ENCODE measurements around the gene SH3RF2. TPM values are rescaled to one million over a fixed set of nuclear protein-coding genes. Genes with fewer than 3 reads are reported as not detected.

The SH3RF2 gene
- total and polyA plus RNA-seq, 9 donors, result 0.30 to 6.5 (median 0.81) TPM

GRCh38 chr5:145939540-145940065, 3.2 kb downstream of the SH3RF2 start:
- H3K27me3 ChIP-seq, result no peaks in the 10 kb centered on the region
- H3K4me1 ChIP-seq (ENCODE audit: insufficient read depth), result peaks cover 2% of the 10 kb centered on the region
- no peak overlapping the region for H3K4me3 ChIP-seq
- intact Hi-C loops (cut with DNase I), result no loop called here
- 70 to 80% (median 79%) methylated on average over 4 of the region's 4 CpGs for WGBS, 3 donors
- H3K27ac ChIP-seq, result no peak overlapping the region
- H3K36me3 ChIP-seq, result no peaks in the 10 kb centered on the region
- H3K9me3 ChIP-seq, result no peaks in the 10 kb centered on the region
- TF ChIP-seq, protein P1, sequence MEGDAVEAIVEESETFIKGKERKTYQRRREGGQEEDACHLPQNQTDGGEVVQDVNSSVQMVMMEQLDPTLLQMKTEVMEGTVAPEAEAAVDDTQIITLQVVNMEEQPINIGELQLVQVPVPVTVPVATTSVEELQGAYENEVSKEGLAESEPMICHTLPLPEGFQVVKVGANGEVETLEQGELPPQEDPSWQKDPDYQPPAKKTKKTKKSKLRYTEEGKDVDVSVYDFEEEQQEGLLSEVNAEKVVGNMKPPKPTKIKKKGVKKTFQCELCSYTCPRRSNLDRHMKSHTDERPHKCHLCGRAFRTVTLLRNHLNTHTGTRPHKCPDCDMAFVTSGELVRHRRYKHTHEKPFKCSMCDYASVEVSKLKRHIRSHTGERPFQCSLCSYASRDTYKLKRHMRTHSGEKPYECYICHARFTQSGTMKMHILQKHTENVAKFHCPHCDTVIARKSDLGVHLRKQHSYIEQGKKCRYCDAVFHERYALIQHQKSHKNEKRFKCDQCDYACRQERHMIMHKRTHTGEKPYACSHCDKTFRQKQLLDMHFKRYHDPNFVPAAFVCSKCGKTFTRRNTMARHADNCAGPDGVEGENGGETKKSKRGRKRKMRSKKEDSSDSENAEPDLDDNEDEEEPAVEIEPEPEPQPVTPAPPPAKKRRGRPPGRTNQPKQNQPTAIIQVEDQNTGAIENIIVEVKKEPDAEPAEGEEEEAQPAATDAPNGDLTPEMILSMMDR (IDR thresholded peaks at IDR 0.05), result no peak
- TF ChIP-seq POLR2A (IDR thresholded peaks at IDR 0.05), result no peak
- no peak for TF ChIP-seq EP300 (IDR thresholded peaks at IDR 0.05)
- no peak for DNase-seq

DNA sequence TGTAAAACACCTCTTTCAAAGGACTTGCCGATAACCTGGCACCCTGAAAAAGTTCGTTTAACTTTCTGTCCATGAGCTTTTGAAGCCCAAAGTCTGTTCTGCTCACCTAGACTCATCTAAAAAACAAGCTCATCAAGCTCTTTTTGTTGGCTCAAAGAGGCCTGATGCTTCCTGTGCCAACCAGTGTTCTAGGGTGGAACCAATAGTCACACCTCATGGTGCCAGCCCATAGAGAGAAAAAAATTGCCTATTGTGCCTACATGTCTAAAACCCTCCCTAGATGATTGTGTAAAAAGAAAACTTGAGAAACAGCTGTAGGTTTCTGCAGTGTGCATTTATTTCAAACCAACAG, 4.7 kb downstream of the SH3RF2 start:
- Histone ChIP-seq H3K4me3 (no peak overlapping the region), H3K27me3 (no peaks in the 10 kb centered on the region), H3K36me3 (no peaks in the 10 kb centered on the region), H3K9me3 (no peaks in the 10 kb centered on the region), H3K4me1 (ENCODE audit: insufficient read depth) (peaks cover 2% of the 10 kb centered on the region), H3K27ac (no peak overlapping the region)
- WGBS, 3 donors, result 87 to 97% (median 93%) methylated on average over 2 of the region's 2 CpGs
- intact Hi-C loops (cut with DNase I), result no loop called here
- no peak for DNase-seq
- TF ChIP-seq EP300 (IDR thresholded peaks at IDR 0.05), result no peak
- TF ChIP-seq POLR2A (IDR thresholded peaks at IDR 0.05), result no peak
- TF ChIP-seq, protein P1 (IDR thresholded peaks at IDR 0.05), result no peak

- Histone ChIP-seq H3K9me3 (no peaks in the 10 kb centered on the region), H3K36me3 (no peaks in the 10 kb centered on the region), H3K27me3 (no peaks in the 10 kb centered on the region), H3K27ac (no peak overlapping the region), H3K4me3 (no peak overlapping the region), H3K4me1 (ENCODE audit: insufficient read depth) (peaks cover 1% of the 10 kb centered on the region)
- intact Hi-C loops (cut with DNase I), result no loop called here
- no peak for DNase-seq
- TF ChIP-seq, protein P1 (IDR thresholded peaks at IDR 0.05), result no peak
- TF ChIP-seq POLR2A (IDR thresholded peaks at IDR 0.05), result no peak
- TF ChIP-seq EP300 (IDR thresholded peaks at IDR 0.05), result no peak
- 79 to 86% (median 79%) methylated on average over 3 of the region's 3 CpGs for WGBS, 3 donors
These were observed 5.2 kb downstream of the SH3RF2 start for GRCh38 chr5:145941448-145942130.

GRCh38 chr5:145942201-145942600, 5.8 kb downstream of the SH3RF2 start:
- TF ChIP-seq EP300 (IDR thresholded peaks at IDR 0.05) (no peak), POLR2A (IDR thresholded peaks at IDR 0.05) (no peak)
- TF ChIP-seq, protein P1 (IDR thresholded peaks at IDR 0.05), result no peak
- Histone ChIP-seq H3K4me3 (no peak overlapping the region), H3K4me1 (ENCODE audit: insufficient read depth) (no peaks in the 10 kb centered on the region), H3K27me3 (no peaks in the 10 kb centered on the region), H3K36me3 (no peaks in the 10 kb centered on the region), H3K27ac (no peak overlapping the region), H3K9me3 (no peaks in the 10 kb centered on the region)
- 52 to 72% (median 54%) methylated on average over 3 of the region's 3 CpGs for WGBS, 3 donors
- intact Hi-C loops (cut with DNase I), result no loop called here
- DNase-seq, result no peak

Measured in ovary (tissue), 9 donors.